Left hindlimb (tissue), 1 donor: Measurements from ENCODE around the gene MBOAT2.

Experiments used
- DNase-seq: peaks from one replicate; pipeline ENCODE4 v3.0.0-alpha.2; 2018

MBOAT2 gene

DNA sequence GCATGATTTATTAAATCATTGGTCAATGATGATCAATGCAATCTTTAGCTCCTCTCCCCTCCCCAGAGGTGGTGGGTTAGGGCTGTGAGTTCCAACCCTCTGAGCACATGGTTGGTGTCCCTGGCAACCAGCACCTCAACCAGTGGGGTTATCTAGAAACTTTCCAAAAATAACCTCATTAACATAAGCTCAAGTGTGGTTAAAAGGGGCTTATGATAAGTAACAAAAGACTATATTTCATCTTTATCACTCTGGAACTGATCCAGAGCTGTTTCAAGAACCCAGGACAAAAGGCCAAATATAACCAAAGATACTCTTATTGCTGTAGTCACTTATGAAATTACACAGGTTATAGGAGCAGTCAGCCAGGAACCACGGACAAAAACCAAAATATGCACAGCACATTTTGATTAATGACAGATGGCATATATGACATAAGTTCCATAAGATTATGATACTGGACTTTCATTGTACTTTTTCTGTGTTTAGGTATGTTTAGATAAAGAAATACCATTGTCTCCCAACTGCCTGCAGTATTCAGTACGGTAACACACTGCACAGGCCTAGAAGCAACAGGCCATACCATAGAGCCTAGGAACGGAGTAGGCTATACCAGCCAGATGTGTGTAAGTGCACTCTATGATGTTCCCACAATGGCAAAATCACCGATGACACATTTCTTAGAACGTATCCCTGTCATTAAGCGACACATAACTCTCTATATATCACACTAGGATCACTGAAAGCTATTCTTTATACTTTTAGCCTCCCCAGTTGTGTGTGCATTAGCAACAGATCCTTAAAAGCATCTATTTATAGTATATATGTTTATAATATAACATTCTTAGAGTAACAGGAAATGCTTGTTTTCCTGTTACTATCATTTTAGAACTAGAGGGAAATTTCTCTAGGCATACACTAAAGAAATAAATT is 197.9 kb downstream of the MBOAT2 start:
- DNase-seq, result no peak

- no peak for DNase-seq
Measured at GRCh38 chr2:8803658-8804379, 199.7 kb downstream of the MBOAT2 start.

DNA sequence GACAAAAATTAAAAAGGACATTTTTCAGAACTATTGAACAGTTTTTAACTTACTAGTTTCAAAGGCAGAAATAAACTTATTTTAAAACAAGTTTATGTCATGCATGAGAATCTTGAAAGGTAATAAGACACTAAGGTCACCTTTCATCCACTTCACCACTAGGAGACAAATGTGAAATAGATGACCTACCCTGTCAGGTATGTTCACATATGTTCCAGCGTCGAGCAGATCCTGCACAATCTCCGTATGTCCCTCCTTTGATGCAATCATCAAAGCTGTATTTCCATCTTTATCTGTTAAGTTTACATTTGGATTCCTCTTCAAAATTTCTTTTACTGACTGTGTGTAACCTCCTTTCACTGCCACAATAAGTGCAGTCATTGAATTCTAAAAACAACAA is 200.7 kb downstream of the MBOAT2 start:
- no peak for DNase-seq
